Ecto neural progenitor cell (in vitro differentiated cells): ENCODE measurements around the gene DMC1.

Experiments
- DNase-seq: peaks from one replicate; pipeline ENCODE4 v3.0.0-alpha.2; 2018; ENCODE audit warnings: low spot score

The DMC1 gene

GRCh38 chr22:38567531-38568285, 2.3 kb downstream of the DMC1 start:
- DNase-seq, result no peak

- no peak for DNase-seq
These were observed 3.1 kb downstream of the DMC1 start for GRCh38 chr22:38566726-38567504.

- no peak for DNase-seq
These were observed 4.5 kb downstream of the DMC1 start for GRCh38 chr22:38565441-38565840.

- no peak for DNase-seq
These were observed 5.3 kb downstream of the DMC1 start for GRCh38 chr22:38564669-38565068.

- no peak for DNase-seq
These were observed 15.7 kb downstream of the DMC1 start for GRCh38 chr22:38554281-38554680.

- DNase-seq, result no peak
These were observed 20.7 kb downstream of the DMC1 start for GRCh38 chr22:38549101-38549894.

GRCh38 chr22:38540701-38541100, 29.3 kb downstream of the DMC1 start:
- no peak for DNase-seq

GRCh38 chr22:38531251-38531938, 38.6 kb downstream of the DMC1 start:
- DNase-seq, result no peak

GRCh38 chr22:38524429-38524828, 45.6 kb downstream of the DMC1 start:
- no peak for DNase-seq

GRCh38 chr22:38523479-38523878, 46.5 kb downstream of the DMC1 start:
- DNase-seq, result no peak

GRCh38 chr22:38523029-38523428, 47.0 kb downstream of the DMC1 start:
- no peak for DNase-seq

- DNase-seq, result no peak
These were observed 50.3 kb downstream of the DMC1 start for GRCh38 chr22:38519453-38520250.

GRCh38 chr22:38518620-38519019, 51.4 kb downstream of the DMC1 start:
- no peak for DNase-seq

GRCh38 chr22:38513063-38513462, 56.9 kb downstream of the DMC1 start:
- no peak for DNase-seq

- no peak for DNase-seq
These were observed 59.5 kb downstream of the DMC1 start for GRCh38 chr22:38510416-38510970.

- peak; percentile 98 for DNase-seq
These were observed 63.6 kb downstream of the DMC1 start, which contains the start of gene DDX17 for GRCh38 chr22:38506118-38506962. TSS of gene DDX17 (minus strand) at chr22:38506311.

GRCh38 chr22:38505541-38506117, 64.4 kb downstream of the DMC1 start:
- DNase-seq, result no peak

GRCh38 chr22:38504731-38505540, 65.0 kb downstream of the DMC1 start:
- DNase-seq, result no peak

- no peak for DNase-seq
These were observed 67.0 kb downstream of the DMC1 start for GRCh38 chr22:38503021-38503420.
